Dermis microvascular lymphatic vessel endothelial cell (primary cell): ENCODE results near the gene CIDEC. TPM values are rescaled to one million over a fixed set of nuclear protein-coding genes. Genes with fewer than 3 reads are reported as not detected.
"Not testable (repeated sequence)": the region's sequence is repeated elsewhere in the genome, so short reads cannot be mapped to it uniquely, and the experiment has no call there.

Experiments used
- DNase-seq, 2 donors: peaks; one replicate each; pipeline versions ENCODE4 v3.0.0 to v3.0.0-alpha.2; 2010; ENCODE audit warnings: low read depth in 2 of 2
- total RNA-seq: library from RNA; depleted of rRNA; stranded (reverse); fragments of >200 nt; gene quantifications from 2 replicates; pipeline ENCODE4 v1.2.1, GENCODE V29; 2014

CIDEC gene
- total RNA-seq, 1 donor from 2014 or later = not detected

DNA sequence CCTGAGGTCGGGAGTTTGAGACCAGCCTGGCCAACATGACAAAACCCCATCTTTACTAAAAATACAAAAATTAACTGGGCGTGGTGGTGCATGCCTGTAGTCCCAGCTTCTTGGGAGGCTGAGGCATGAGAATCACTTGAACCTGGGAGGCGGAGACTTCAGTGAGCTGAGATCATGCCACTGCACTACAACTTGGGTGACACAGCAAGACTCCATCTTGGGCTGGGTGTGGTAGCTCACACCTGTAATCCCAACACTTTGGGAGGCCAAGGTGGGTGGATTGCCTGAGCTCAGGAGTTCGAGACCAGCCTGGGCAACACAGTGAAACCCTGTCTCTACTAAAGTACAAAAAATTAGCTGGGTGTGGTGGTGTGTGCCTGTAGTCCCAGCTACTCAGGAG lies 3.8 kb downstream of the CIDEC start:
- DNase-seq = not testable (repeated sequence)

DNA sequence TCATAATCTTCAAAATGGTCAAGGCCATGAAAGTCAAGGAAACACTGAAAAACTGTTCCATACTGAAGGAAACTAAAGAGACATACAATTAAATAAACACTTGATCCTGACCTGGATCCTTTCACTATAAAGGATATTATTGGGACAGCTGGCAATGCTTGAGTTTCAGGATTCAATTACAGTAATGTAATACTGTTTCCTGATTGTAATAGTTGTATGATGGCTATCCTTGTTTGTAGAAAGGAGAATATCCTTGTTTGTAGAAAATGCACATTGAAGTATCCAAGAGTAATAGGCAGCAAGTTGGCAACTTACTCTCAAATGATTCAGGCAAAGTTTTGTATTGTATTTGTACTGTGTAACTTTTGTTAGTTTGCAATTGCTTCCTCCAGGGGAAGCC lies 4.6 kb downstream of the CIDEC start:
- DNase-seq = no peak

GRCh38 chr3:9872067-9872466 lies 8.0 kb downstream of the CIDEC start:
- DNase-seq = not testable (repeated sequence)

DNA sequence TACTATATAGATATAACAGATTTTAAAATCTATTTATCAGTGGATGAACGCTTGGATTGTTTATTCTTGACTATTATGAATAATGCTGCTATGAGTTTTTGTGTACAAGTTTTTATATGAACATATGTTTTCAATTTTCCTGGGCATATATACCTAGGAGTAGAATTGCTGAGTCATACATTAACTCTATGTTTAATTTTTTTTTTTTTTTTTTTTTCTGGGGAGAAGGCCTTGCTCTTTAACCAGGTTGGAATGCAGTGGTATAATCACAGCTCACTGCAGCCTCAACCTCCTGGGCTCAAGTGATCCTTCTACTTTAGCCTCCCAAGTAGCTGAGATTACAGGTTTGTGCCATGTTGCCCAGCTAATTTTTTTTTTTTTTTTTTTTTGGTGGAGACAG lies 9.1 kb downstream of the CIDEC start:
- no peak for DNase-seq

DNA sequence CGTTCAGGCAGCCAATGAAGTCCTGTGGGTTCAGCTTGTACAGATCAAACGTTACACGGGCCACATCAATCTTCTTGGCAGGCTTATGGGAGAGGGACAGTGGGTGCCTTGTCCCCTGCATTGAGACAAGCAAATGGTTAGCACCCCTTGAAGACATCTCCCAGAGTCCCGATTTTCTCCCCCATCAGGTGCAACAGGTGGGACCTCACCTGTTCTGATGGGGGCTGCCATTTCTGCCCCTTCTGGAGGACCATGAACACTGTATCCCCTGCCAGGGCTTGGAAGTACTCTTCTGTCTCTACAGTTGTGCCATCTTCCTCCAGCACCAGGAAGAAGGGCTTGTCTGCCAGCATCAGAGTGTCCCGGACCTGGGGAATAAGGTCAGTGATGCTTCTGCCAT lies 10.1 kb downstream of the CIDEC start:
- no peak for DNase-seq

DNA sequence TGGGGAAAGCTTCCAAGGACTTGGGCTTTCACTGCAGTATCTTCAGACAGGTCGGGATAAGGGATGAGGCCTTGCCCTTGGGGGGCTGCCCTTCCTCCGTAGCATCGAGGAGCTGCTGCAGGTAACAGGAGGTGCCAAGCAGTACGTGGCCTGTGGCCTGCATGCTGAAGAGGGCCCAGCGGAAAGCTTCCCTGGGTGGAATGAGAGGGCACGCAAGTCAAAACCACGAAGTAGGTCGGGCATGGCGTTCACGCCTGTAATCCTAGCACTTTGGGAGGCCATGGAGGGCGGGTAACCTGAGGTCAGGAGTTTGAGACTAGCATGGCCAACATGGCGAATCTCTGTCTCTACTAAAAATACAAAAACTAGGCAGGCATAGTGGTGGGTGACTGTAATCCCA lies 12.9 kb downstream of the CIDEC start:
- no peak for DNase-seq

- no peak for DNase-seq
These were observed 13.4 kb downstream of the CIDEC start for GRCh38 chr3:9866639-9867038.

GRCh38 chr3:9865125-9865637 lies 14.9 kb downstream of the CIDEC start:
- not testable (repeated sequence) for DNase-seq

- DNase-seq = no peak
These were observed 15.7 kb downstream of the CIDEC start for GRCh38 chr3:9864200-9864927.

GRCh38 chr3:9863058-9863772 lies 16.8 kb downstream of the CIDEC start:
- DNase-seq = no peak

- DNase-seq = peak in 1 of 2 donors; percentile 53
These were observed 17.5 kb downstream of the CIDEC start for GRCh38 chr3:9862391-9863057.

DNA sequence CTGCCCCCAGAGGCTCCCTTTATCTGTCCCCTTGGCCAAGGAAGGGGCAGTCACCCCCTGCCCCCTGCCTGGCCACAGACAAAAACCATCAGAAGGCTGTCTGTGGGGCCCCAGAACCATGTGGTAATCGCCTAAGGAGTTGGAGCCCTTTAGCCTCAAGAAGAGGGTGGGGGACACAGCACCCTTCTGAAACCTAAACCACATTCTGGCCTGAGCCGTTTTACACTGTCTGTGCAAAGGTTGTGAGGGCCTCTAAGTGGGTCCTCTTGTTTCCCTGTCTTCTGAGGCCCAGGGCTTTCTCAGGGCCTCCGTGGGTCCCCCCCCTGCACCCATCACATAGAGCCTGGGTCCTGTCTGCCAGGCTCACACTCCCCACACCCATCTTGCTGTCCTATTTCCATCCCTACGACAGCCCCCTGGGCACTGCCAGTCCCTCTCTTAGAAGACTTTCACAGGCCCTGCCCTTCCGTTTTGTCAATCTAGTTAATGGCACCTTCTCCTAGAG lies 18.4 kb downstream of the CIDEC start:
- no peak for DNase-seq

GRCh38 chr3:9861201-9861600 lies 18.9 kb downstream of the CIDEC start:
- no peak for DNase-seq

DNA sequence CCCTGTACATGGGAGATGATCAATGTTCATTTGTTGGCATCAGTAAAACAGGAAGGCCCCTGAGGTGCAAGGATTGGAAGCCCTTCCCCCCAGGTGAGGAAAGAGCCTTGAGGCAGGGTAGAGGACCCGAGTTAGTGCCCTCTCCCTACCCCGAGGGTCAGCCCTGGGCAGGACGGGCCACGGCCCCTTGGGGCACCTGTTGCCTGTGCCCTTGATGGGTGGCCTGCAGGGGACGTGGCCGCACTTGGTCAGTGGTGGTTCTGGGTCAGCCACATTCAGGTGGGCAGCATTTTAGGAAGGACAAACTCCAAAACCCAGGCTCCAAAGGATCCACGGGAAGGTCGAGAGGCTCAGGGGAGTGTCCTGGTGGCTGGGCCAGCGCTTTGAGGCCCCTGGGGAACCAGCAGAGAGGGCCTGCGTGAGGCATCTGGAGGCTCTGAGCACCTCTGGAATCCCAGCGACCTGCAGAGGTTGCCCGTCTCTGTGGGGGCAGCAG lies 20.5 kb downstream of the CIDEC start:
- DNase-seq = no peak

GRCh38 chr3:9855594-9855993 lies 24.5 kb downstream of the CIDEC start:
- no peak for DNase-seq

- DNase-seq = not testable (repeated sequence)
These were observed 25.6 kb downstream of the CIDEC start for GRCh38 chr3:9854291-9854940.

DNA sequence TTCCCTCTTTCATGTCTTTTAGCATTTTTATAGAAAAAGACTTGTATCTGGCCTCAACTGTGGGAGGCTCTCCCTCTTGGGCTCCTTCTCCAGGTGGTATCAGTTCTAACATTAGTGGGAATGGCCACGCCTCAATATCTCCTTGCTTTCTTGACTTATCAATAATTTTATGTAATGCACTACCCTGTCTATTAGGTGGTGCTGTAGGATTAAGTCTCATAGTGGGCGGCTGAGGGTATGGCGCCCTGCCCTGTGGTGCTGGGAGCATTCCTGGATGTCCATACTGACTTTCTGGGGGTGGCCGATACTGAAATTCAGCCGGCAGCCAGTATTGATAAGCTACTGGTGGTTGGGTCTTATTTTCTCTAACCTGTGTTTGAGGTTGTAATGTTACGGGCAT lies 27.5 kb downstream of the CIDEC start:
- DNase-seq = no peak

DNA sequence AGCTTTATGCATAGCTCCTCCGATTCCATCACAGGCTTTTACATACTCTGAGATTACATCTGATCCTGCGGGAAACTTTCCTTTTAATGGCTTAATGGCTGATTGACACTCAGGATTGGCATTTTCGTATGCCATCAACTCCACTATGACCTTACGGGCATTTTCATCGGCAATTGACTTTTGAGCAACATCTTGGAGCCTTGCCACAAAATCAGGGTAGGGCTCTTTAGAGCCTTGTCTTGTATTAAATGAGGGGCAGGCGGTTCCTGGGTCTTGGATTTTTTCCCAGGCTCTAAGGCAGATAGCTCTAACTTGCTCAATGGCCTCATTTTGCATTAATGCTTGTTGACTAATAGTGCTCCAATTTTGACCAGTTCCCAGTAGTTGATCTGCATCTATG lies 28.1 kb downstream of the CIDEC start:
- DNase-seq = not testable (repeated sequence)

DNA sequence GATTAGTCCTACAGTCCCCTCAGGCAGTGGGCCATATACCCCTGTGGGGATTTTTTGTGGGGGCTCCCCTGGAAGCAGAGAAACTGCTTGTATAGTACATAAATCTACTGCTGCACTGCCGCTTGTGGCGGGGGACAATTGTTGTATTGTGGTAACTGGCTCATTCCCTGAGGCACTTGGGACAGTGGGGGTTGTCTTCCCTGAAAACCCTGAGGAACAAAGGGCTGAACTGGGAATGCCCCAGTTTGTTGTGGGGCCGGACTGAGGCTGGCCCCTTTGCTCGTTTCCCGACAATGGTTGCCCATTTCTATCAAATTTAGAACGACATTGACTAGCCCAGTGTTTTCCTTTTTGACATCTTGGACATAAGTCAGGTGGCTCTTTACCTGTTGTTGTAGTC lies 28.7 kb downstream of the CIDEC start:
- not testable (repeated sequence) for DNase-seq

- DNase-seq = peak in 1 of 2 donors; percentile 34
These were observed 31.2 kb downstream of the CIDEC start for GRCh38 chr3:9848860-9849259.

GRCh38 chr3:9847870-9848269 lies 32.2 kb downstream of the CIDEC start:
- not testable (repeated sequence) for DNase-seq
